Lung (tissue), 12 donors: ENCODE measurements around the gene KCNMA1. TPM values are rescaled to one million over a fixed set of nuclear protein-coding genes. Genes with fewer than 3 reads are reported as not detected.

Experiments
- ATAC-seq: fragments of 200-7000 bp; cut with Tn5 transposase; one replicate; pipeline ENCODE4 v1.9.1; 2020; ENCODE audit warnings: moderate number of reproducible peaks; ENCODE audit not compliant: insufficient read depth, low FRiP score
- DNase-seq, 3 donors: peaks; one replicate each; pipeline ENCODE4 v3.0.0-alpha.2; 2013 to 2017
- H3K27ac ChIP-seq, 2 donors: one replicate each; pipeline ENCODE4 v1.5.1; 2013; ENCODE audit warnings: mild to moderate bottlenecking in 2 of 2, moderate library complexity in 2 of 2, control low read depth in 1 of 2, inconsistent platforms in 1 of 2, low read depth in 1 of 2, low read length in 1 of 2
- H3K27me3 ChIP-seq, 3 donors: one replicate each; pipeline ENCODE4 v1.5.1; 2013; ENCODE audit warnings: low read length in 2 of 3; ENCODE audit not compliant: control insufficient read depth in 3 of 3, insufficient read depth in 3 of 3
- H3K36me3 ChIP-seq, 4 donors: one replicate each; pipeline ENCODE4 v1.5.1; 2013; ENCODE audit warnings: low read length in 4 of 4, mild to moderate bottlenecking in 1 of 4, moderate library complexity in 1 of 4; ENCODE audit not compliant: control insufficient read depth in 4 of 4, insufficient read depth in 4 of 4
- H3K4me1 ChIP-seq, 5 donors: one replicate each; pipeline ENCODE4 v1.5.1; 2013; ENCODE audit warnings: low read length in 5 of 5, mild to moderate bottlenecking in 2 of 5, moderate library complexity in 1 of 5; ENCODE audit not compliant: control insufficient read depth in 5 of 5, insufficient read depth in 5 of 5
- H3K4me3 ChIP-seq: one replicate; pipeline ENCODE4 v1.5.1; 2013; ENCODE audit warnings: mild to moderate bottlenecking, control low read depth, moderate library complexity
- H3K9ac ChIP-seq, 2 donors: one replicate each; pipeline ENCODE4 v1.5.1; 2013; ENCODE audit warnings: low read length in 2 of 2, control low read depth in 1 of 2; ENCODE audit not compliant: insufficient read depth in 1 of 2
- H3K9me3 ChIP-seq, 4 donors: one replicate each; pipeline ENCODE4 v1.5.1; 2013; ENCODE audit warnings: low read length in 3 of 4, mild to moderate bottlenecking in 1 of 4, moderate library complexity in 1 of 4; ENCODE audit not compliant: control insufficient read depth in 4 of 4, insufficient read depth in 3 of 4
- WGBS, 2 donors: extraction: QIAGEN DNeasy Blood & Tissue Kit; methylation state at CpG; one replicate each; pipeline ENCODE4 v1.1.7; 2013; 5-methylcytosine and 5-hydroxymethylcytosine counted together
- polyA plus RNA-seq, 2 donors: library from polyadenylated mRNA; stranded (reverse); fragments of 200-250 nt; gene quantifications; one replicate each; pipeline ENCODE4 v1.2.1, GENCODE V29; 2013
- total RNA-seq, 2 donors: library from RNA; depleted of rRNA in 1 of 2; stranded (reverse); fragments of >200 nt in 1 of 2; gene quantifications; one replicate each; pipeline ENCODE4 v1.2.1, GENCODE V29; 2014 to 2021
- TF ChIP-seq, protein P1 (sequence below): IDR thresholded peaks from 2 replicates; pipeline ENCODE4 v1.5.1; 2012; ENCODE audit warnings: mild to moderate bottlenecking; ENCODE audit errors: control extremely low read depth, extremely low read depth
- donor health status: control.
- donor health status: control.
- donor health status: Bipolar disorder and iron deficiency.
- donor health status: healthy.
- donor health status: DM: yes; HTN: yes; CAD: no.

The KCNMA1 gene
- total and polyA plus RNA-seq, 4 donors = 3.8 to 13.0 (median 5.5) TPM

DNA sequence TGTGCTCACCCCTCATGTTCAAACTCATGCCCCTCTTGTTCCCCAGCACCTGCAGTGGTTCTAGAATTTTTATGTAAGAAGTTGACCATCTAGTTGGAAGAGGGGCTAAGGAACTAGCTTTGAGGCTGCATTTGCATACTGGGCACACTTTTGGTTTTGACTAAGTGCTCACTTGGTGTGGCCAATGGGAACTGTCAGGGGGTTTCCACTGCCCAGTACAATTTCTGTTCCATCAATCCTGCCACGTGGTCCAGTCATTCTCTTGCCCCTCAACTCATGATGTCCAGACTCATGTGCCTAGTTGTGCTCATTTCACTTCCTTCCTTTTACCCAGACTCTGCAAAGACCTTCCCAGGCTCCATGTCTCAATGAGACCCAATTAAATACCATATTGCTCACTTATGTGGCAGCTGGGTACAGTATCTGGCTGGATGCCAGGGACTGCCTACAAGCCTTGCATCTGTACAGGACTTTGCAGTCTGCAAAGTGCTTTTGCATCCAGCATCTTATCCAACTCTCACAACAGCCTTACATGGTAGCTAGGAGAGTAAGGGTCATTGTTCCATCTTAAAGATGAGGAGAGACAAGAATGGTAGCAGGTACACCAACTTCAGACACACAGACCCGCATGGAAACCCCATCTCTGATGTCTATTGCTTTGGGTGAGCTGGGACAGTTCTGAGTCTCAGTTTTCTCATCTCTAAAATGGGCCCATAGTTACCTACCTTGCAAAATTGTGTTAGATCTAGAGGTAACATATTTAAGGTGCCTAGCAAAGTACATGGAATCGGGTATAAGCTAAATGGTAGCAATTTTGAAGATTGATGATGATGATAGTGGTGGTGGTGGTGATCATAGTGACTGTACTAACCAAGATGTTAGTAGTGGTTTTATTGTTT, 30.1 kb upstream of the KCNMA1 start:
- WGBS, 2 donors = 83% methylated on average over 3 of the region's 3 CpGs
- DNase-seq (no peak), ATAC-seq (no peak)

DNA sequence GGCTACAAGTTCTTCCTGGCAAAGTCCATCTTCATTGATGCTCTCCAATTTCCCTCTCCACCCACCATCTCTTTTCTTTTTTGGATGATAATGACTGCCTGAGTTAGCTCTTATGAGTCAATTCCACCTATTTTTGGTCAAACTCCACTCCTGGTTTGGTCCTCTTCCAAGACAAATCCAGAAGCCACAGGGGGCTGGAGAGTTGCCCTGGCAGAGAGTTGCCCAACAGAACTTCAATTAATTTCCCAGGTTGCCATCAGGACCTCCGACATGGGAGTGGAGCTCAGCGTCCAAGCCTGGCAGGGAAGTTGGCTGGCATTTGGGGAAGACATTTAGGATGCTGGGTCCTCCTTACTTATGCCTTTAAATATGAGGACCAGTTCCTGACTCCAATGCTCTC, 29.2 kb upstream of the KCNMA1 start:
- no peaks in the 10 kb centered on the region for H3K4me1 ChIP-seq
- peaks cover 0 to 7% (median 4%) of the 10 kb centered on the region in 3 donors for H3K27me3 ChIP-seq
- peaks cover 0 to 1% (median 0%) of the 10 kb centered on the region in 4 donors for H3K9me3 ChIP-seq
- H3K36me3 ChIP-seq = no peaks in the 10 kb centered on the region
- no peak for ATAC-seq
- DNase-seq = no peak
- WGBS, 2 donors = 87 to 94% methylated on average over 2 of the region's 2 CpGs
- no peak overlapping the region for H3K4me3 ChIP-seq
- TF ChIP-seq, protein P1, sequence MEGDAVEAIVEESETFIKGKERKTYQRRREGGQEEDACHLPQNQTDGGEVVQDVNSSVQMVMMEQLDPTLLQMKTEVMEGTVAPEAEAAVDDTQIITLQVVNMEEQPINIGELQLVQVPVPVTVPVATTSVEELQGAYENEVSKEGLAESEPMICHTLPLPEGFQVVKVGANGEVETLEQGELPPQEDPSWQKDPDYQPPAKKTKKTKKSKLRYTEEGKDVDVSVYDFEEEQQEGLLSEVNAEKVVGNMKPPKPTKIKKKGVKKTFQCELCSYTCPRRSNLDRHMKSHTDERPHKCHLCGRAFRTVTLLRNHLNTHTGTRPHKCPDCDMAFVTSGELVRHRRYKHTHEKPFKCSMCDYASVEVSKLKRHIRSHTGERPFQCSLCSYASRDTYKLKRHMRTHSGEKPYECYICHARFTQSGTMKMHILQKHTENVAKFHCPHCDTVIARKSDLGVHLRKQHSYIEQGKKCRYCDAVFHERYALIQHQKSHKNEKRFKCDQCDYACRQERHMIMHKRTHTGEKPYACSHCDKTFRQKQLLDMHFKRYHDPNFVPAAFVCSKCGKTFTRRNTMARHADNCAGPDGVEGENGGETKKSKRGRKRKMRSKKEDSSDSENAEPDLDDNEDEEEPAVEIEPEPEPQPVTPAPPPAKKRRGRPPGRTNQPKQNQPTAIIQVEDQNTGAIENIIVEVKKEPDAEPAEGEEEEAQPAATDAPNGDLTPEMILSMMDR = no peak
- H3K27ac ChIP-seq = no peak overlapping the region
- no peak overlapping the region for H3K9ac ChIP-seq

More for the DNA sequence above, 30.1 kb upstream of the KCNMA1 start:
- TF ChIP-seq, protein P1 = no peak
- Histone ChIP-seq H3K9me3 (peaks cover 0 to 1% (median 0%) of the 10 kb centered on the region in 4 donors), H3K36me3 (no peaks in the 10 kb centered on the region), H3K27me3 (peaks cover 0 to 7% (median 4%) of the 10 kb centered on the region in 3 donors), H3K4me1 (no peaks in the 10 kb centered on the region), H3K4me3 (no peak overlapping the region), H3K9ac (no peak overlapping the region), H3K27ac (no peak overlapping the region)

DNA sequence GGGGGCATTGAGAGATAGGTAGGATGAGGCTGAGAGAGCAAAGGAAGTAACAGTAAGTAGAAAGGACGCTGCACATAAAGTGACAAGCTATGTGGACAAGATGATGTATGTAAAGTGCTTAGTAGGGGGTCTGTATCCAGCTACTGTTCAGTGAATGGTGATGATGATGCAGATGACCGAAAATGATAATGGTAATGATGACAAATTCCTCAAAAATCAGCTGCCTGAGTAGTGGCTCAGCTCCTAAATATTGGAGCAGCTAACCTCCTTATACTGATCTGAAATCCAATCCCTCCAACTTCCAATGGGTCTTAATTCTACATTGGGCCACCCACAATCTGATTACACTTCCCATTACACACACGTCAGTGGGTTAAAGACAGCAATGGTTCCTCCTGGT, 27.1 kb upstream of the KCNMA1 start:
- H3K4me3 ChIP-seq = no peak overlapping the region
- TF ChIP-seq, protein P1 = no peak
- DNase-seq (no peak), ATAC-seq (no peak)
- H3K9ac ChIP-seq = no peak overlapping the region
- WGBS, 2 donors = 53 to 59% methylated on average over 3 of the region's 3 CpGs
- no peaks in the 10 kb centered on the region for H3K4me1 ChIP-seq
- H3K36me3 ChIP-seq = no peaks in the 10 kb centered on the region
- H3K27me3 ChIP-seq = peaks cover 0 to 4% (median 3%) of the 10 kb centered on the region in 3 donors
- H3K27ac ChIP-seq = no peak overlapping the region
- peaks cover 0 to 1% (median 0%) of the 10 kb centered on the region in 4 donors for H3K9me3 ChIP-seq
